Parathyroid adenoma (tissue), 2 donors: Measurements from ENCODE around the gene PCDHA9.
"Not testable (repeated sequence)": the region's sequence is repeated elsewhere in the genome, so short reads cannot be mapped to it uniquely, and the experiment has no call there.

Experiments
- H2AFZ ChIP-seq: fragments of 300-600 bp; sonication (generic); one replicate; pipeline ENCODE4 v1.7.0; 2017; ENCODE audit warnings: antibody characterized with exemption, mild to moderate bottlenecking
- H3K27ac ChIP-seq: fragments of 300-600 bp; sonication (generic); one replicate; pipeline ENCODE4 v1.7.0; 2017
- H3K27me3 ChIP-seq: fragments of 300-600 bp; sonication (generic); one replicate; pipeline ENCODE4 v1.7.0; 2017; ENCODE audit warnings: low read length; ENCODE audit not compliant: control insufficient read depth, insufficient read depth
- H3K36me3 ChIP-seq: fragments of 300-600 bp; sonication (generic); one replicate; pipeline ENCODE4 v1.7.0; 2017; ENCODE audit warnings: low read length; ENCODE audit not compliant: control insufficient read depth, insufficient read depth
- H3K4me1 ChIP-seq: fragments of 300-600 bp; sonication (generic); one replicate; pipeline ENCODE4 v1.7.0; 2017; ENCODE audit warnings: control low read depth
- H3K4me2 ChIP-seq: fragments of 300-600 bp; sonication (generic); one replicate; pipeline ENCODE4 v1.7.0; 2017; ENCODE audit warnings: low read length
- H3K4me3 ChIP-seq: fragments of 300-600 bp; sonication (generic); one replicate; pipeline ENCODE4 v1.7.0; 2017; ENCODE audit warnings: low read depth, low read length
- H3K79me2 ChIP-seq: fragments of 300-600 bp; sonication (generic); one replicate; pipeline ENCODE4 v1.7.0; 2017; ENCODE audit warnings: control low read depth
- H3K9ac ChIP-seq: fragments of 300-600 bp; sonication (generic); one replicate; pipeline ENCODE4 v1.7.0; 2017; ENCODE audit warnings: mild to moderate bottlenecking
- H3K9me3 ChIP-seq: fragments of 300-600 bp; sonication (generic); one replicate; pipeline ENCODE4 v1.7.0; 2017; ENCODE audit warnings: low read length; ENCODE audit not compliant: control insufficient read depth
- TF ChIP-seq, protein P1 (sequence below): fragments of 300-600 bp; sonication (generic); IDR thresholded peaks from one replicate; pipeline ENCODE4 v1.7.0; 2017; ENCODE audit warnings: antibody characterized with exemption, mild to moderate bottlenecking
- donor health status: primary hyperparathyroidism.

The PCDHA9 gene

DNA sequence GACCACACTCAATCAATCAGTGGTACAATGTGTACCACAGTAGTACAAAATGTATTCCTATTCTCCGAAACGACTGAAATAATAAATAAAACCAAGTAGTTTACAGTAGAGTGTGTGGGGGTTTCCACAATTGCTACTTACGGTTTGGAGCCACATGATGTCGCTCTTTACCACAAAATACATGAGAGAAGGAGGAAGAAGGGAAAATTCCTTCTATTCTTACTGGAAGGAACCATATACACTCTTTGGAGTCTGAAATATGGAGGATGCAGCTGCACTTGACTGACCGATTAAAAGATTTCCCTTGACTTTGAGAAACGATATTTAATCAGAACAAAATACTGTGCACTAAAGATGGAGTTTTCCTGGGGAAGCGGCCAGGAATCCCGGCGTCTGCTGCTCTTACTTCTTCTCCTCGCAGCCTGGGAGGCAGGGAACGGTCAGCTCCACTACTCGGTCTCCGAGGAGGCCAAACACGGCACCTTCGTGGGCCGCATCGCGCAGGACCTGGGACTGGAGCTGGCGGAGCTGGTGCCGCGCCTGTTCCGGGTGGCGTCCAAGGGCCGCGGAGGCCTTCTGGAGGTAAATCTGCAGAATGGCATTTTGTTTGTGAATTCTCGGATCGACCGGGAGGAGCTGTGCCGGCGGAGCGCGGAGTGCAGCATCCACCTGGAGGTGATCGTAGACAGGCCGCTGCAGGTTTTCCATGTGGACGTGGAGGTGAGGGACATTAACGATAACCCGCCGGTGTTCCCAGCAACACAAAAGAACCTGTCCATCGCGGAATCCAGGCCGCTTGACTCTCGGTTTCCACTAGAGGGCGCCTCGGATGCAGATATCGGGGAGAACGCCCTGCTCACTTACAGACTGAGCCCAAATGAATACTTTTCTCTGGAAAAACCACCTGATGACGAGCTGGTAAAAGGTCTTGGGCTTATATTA is 41.1 kb upstream of the PCDHA9 start, which contains the start of gene PCDHA4:
TSS of gene PCDHA4 (plus strand) at position 235 of the 942 bp plus-strand sequence.
- TF ChIP-seq, protein P1, sequence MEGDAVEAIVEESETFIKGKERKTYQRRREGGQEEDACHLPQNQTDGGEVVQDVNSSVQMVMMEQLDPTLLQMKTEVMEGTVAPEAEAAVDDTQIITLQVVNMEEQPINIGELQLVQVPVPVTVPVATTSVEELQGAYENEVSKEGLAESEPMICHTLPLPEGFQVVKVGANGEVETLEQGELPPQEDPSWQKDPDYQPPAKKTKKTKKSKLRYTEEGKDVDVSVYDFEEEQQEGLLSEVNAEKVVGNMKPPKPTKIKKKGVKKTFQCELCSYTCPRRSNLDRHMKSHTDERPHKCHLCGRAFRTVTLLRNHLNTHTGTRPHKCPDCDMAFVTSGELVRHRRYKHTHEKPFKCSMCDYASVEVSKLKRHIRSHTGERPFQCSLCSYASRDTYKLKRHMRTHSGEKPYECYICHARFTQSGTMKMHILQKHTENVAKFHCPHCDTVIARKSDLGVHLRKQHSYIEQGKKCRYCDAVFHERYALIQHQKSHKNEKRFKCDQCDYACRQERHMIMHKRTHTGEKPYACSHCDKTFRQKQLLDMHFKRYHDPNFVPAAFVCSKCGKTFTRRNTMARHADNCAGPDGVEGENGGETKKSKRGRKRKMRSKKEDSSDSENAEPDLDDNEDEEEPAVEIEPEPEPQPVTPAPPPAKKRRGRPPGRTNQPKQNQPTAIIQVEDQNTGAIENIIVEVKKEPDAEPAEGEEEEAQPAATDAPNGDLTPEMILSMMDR: peak; percentile 31
- Histone ChIP-seq H2AFZ (peak within 1 kb of the TSS; percentile 71), H3K9ac (no peak within 1 kb of the TSS), H3K36me3 (no peaks in the 10 kb centered on the region), H3K9me3 (no peaks in the 10 kb centered on the region), H3K4me2 (peak within 1 kb of the TSS; percentile 26), H3K27ac (peak within 1 kb of the TSS; percentile 79), H3K27me3 (no peaks in the 10 kb centered on the region), H3K79me2 (no peaks in the 10 kb centered on the region), H3K4me1 (no peaks in the 10 kb centered on the region), H3K4me3 (no peak within 1 kb of the TSS)

DNA sequence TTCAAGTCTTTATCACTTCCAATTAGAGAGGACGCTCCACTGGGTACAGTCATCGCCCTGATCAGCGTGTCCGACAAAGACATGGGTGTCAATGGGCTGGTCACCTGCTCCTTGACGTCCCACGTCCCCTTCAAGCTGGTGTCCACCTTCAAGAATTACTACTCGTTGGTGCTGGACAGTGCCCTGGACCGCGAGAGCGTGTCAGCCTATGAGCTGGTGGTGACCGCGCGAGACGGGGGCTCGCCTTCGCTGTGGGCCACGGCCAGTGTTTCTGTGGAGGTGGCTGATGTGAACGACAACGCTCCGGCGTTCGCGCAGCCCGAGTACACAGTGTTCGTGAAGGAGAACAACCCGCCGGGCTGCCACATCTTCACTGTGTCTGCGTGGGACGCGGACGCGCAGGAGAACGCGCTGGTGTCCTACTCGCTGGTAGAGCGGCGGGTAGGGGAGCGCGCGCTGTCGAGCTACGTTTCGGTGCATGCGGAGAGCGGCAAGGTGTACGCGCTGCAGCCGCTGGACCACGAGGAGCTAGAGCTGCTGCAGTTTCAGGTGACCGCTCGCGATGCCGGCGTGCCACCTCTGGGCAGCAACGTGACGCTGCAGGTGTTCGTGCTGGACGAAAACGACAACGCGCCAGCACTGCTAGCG is 39.8 kb upstream of the PCDHA9 start:
- H3K9me3 ChIP-seq, H3K36me3 ChIP-seq, H3K4me2 ChIP-seq, H3K9ac ChIP-seq, H3K4me3 ChIP-seq, H3K4me1 ChIP-seq, H3K27ac ChIP-seq, H2AFZ ChIP-seq, H3K79me2 ChIP-seq, H3K27me3 ChIP-seq: not testable (repeated sequence)

DNA sequence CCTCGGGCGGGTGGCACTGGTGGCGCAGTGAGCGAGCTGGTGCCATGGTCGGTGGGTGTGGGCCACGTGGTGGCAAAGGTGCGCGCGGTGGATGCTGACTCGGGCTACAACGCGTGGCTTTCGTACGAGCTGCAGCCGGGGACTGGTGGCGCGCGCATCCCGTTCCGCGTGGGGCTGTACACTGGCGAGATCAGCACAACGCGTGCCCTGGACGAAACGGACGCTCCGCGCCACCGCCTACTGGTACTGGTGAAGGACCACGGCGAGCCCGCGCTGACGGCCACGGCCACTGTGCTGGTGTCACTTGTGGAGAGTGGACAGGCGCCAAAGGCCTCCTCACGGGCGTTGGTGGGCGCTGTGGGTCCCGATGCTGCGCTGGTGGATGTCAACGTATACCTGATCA is 39.3 kb upstream of the PCDHA9 start:
- Histone ChIP-seq H2AFZ (no peak overlapping the region), H3K9ac (no peak overlapping the region), H3K27me3 (no peaks in the 10 kb centered on the region), H3K79me2 (no peaks in the 10 kb centered on the region), H3K4me3 (no peak overlapping the region), H3K9me3 (no peaks in the 10 kb centered on the region), H3K4me1 (no peaks in the 10 kb centered on the region), H3K27ac (no peak overlapping the region), H3K36me3 (no peaks in the 10 kb centered on the region), H3K4me2 (no peak overlapping the region)
- TF ChIP-seq, protein P1: no peak

DNA sequence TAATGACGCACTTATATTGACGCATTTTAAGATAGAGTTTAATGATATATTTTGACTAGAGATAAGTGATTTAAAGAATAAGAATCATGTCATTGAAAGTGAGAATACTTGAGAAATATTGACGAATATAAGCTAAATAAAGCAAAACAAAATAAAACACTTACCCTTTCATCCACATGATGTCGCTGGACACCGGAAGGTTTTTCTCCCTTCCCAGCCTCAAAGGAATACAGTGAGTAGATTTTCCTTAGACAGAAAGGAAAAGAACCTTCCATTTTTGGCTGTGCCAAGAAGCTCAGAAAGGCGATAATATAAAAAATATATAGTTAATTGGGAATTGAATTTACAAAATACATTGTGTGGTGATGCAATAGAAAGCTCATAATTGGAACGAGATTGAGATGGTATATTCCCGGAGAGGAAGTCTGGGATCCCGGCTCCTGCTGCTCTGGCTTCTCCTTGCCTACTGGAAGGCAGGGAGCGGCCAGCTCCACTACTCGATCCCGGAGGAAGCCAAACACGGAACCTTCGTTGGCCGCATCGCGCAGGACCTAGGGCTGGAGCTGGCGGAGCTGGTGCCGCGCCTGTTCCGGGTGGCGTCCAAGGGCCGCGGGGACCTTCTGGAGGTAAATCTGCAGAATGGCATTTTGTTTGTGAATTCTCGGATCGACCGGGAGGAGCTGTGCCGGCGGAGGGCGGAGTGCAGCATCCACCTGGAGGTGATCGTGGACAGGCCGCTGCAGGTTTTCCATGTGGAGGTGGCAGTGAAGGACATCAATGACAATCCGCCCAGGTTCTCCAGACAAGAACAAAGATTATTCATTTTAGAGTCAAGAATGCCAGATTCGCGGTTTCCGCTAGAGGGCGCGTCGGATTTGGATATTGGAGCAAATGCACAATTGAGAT is 26.6 kb upstream of the PCDHA9 start, which contains the start of gene PCDHA5:
TSS of gene PCDHA5 (plus strand) at position 239 of the 906 bp plus-strand sequence.
- Histone ChIP-seq H2AFZ (no peak within 1 kb of the TSS), H3K36me3 (no peaks in the 10 kb centered on the region), H3K9ac (no peak within 1 kb of the TSS), H3K9me3 (no peaks in the 10 kb centered on the region), H3K79me2 (no peaks in the 10 kb centered on the region), H3K27me3 (no peaks in the 10 kb centered on the region), H3K4me2 (no peak within 1 kb of the TSS), H3K4me3 (no peak within 1 kb of the TSS), H3K27ac (no peak within 1 kb of the TSS), H3K4me1 (no peaks in the 10 kb centered on the region)
- TF ChIP-seq, protein P1: no peak
